ENCODE results near the gene LYAR. TPM values are rescaled to one million over a fixed set of nuclear protein-coding genes. Genes with fewer than 3 reads are reported as not detected.
"Not testable (repeated sequence)": the region's sequence is repeated elsewhere in the genome, so short reads cannot be mapped to it uniquely, and the experiment has no call there.

The LYAR gene
- total RNA-seq, 4 donors from 2014 or later = 13.7 to 21.3 (median 17.2) TPM

DNA sequence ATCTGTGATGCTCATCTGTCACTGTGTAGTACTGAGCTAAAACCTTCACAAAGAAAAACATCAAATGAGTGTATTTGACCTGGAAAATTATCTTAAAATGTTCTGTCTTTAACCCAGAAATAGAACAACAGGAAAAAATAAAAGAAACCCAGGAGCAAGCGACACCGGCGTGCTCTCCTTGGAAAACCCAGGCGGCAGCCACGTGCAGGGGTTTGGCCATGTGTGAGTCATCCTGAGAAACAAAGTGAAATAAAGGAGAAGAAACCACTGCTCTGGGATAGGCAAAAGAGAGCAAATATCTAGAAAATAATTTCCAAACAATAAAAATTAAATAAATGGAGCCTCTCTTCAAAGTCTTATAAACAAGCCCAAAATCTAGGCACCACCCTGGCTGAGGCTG lies 22.0 kb downstream of the LYAR start:
- TF ChIP-seq EP300 (IDR thresholded peaks at IDR 0.05) (no peak), POLR2AphosphoS5 (IDR thresholded peaks at IDR 0.05) (no peak), POLR2A (IDR thresholded peaks at IDR 0.05) (no peak)
- TF ChIP-seq, protein P1, sequence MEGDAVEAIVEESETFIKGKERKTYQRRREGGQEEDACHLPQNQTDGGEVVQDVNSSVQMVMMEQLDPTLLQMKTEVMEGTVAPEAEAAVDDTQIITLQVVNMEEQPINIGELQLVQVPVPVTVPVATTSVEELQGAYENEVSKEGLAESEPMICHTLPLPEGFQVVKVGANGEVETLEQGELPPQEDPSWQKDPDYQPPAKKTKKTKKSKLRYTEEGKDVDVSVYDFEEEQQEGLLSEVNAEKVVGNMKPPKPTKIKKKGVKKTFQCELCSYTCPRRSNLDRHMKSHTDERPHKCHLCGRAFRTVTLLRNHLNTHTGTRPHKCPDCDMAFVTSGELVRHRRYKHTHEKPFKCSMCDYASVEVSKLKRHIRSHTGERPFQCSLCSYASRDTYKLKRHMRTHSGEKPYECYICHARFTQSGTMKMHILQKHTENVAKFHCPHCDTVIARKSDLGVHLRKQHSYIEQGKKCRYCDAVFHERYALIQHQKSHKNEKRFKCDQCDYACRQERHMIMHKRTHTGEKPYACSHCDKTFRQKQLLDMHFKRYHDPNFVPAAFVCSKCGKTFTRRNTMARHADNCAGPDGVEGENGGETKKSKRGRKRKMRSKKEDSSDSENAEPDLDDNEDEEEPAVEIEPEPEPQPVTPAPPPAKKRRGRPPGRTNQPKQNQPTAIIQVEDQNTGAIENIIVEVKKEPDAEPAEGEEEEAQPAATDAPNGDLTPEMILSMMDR (IDR thresholded peaks at IDR 0.05) = no peak
- Histone ChIP-seq H3K27me3 (no peaks in the 10 kb centered on the region), H3K36me3 (peaks cover 0 to 63% of the 10 kb centered on the region in 2 donors), H3K4me1 (no peaks in the 10 kb centered on the region), H3K27ac (no peak overlapping the region), H3K9me3 (no peaks in the 10 kb centered on the region), H3K4me3 (no peak overlapping the region)
- WGBS, 2 donors (ENCODE audit: low coverage in 1 of 2) = 77% methylated on average over 5 of the region's 5 CpGs; no CpG with 5 or more reads in 1 of the 2 donors
- ATAC-seq = no peak

GRCh38 chr4:4260185-4260751 lies 29.7 kb downstream of the LYAR start:
- peaks cover 0 to 8% (median 0%) of the 10 kb centered on the region in 3 donors for H3K4me1 ChIP-seq
- H3K9me3 ChIP-seq = no peaks in the 10 kb centered on the region
- H3K27ac ChIP-seq = no peak overlapping the region
- peaks cover 5% of the 10 kb centered on the region for H3K27me3 ChIP-seq
- no peaks in the 10 kb centered on the region for H3K36me3 ChIP-seq
- WGBS, 2 donors (ENCODE audit: low coverage in 1 of 2) = 54 to 57% methylated on average over 3 to 4 of the region's 6 CpGs
- ATAC-seq = no peak
- H3K4me3 ChIP-seq = no peak overlapping the region
- TF ChIP-seq, protein P1 (IDR thresholded peaks at IDR 0.05) = peak in 2 of 4 experiments; percentile 7 to 17
- no peak for TF ChIP-seq EP300 (IDR thresholded peaks at IDR 0.05)

GRCh38 chr4:4259484-4260100 lies 30.4 kb downstream of the LYAR start:
- H3K4me3 ChIP-seq = no peak overlapping the region
- H3K27me3 ChIP-seq = peaks cover 12% of the 10 kb centered on the region
- no peaks in the 10 kb centered on the region for H3K9me3 ChIP-seq
- TF ChIP-seq, protein P1 (IDR thresholded peaks at IDR 0.05) = no peak
- TF ChIP-seq POLR2AphosphoS5 (IDR thresholded peaks at IDR 0.05) (no peak), EP300 (IDR thresholded peaks at IDR 0.05) (no peak), POLR2A (IDR thresholded peaks at IDR 0.05) (no peak)
- no peak for ATAC-seq
- WGBS, 2 donors (ENCODE audit: low coverage in 1 of 2) = 32 to 50% methylated on average over 5 to 8 of the region's 9 CpGs
- H3K36me3 ChIP-seq = no peaks in the 10 kb centered on the region
- no peak overlapping the region for H3K27ac ChIP-seq
- H3K4me1 ChIP-seq = peaks cover 0 to 8% (median 0%) of the 10 kb centered on the region in 3 donors

DNA sequence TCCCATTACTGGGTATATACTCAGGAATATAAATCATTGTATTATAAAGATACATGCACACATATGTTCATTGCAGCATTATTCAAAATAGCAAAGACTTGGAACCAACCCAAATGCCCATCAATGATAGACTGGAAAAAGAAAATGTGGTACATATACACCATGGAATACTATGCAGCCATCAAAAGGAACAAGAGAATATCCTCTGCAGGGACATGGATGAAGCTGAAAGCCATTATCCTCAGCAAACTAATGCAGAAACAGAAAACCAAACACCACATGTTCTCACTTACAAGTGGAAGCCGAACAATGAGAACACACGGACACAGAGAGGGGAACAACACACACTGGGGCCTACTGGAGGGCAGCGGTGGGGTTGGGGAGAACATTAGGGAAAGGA lies 32.2 kb downstream of the LYAR start:
- H3K27ac ChIP-seq, H3K4me1 ChIP-seq, H3K9me3 ChIP-seq, H3K36me3 ChIP-seq, H3K4me3 ChIP-seq, ATAC-seq: not testable (repeated sequence)
- peaks cover 16% of the 10 kb centered on the region for H3K27me3 ChIP-seq
- 86 to 95% methylated on average over 2 to 3 of the region's 3 CpGs for WGBS, 2 donors (ENCODE audit: low coverage in 1 of 2)

- peaks cover 16% of the 10 kb centered on the region for H3K27me3 ChIP-seq
- 69 to 72% methylated on average over 5 to 6 of the region's 10 CpGs for WGBS, 2 donors (ENCODE audit: low coverage in 1 of 2)
- TF ChIP-seq POLR2AphosphoS5 (IDR thresholded peaks at IDR 0.05) (no peak), POLR2A (IDR thresholded peaks at IDR 0.05) (no peak), EP300 (IDR thresholded peaks at IDR 0.05) (no peak)
- TF ChIP-seq, protein P1 (IDR thresholded peaks at IDR 0.05) = no peak
- no peak overlapping the region for H3K4me3 ChIP-seq
- peaks cover 0 to 8% (median 0%) of the 10 kb centered on the region in 3 donors for H3K4me1 ChIP-seq
- peak; percentile 72 for ATAC-seq
- no peak overlapping the region for H3K27ac ChIP-seq
- no peaks in the 10 kb centered on the region for H3K9me3 ChIP-seq
- H3K36me3 ChIP-seq = no peaks in the 10 kb centered on the region
Measured at GRCh38 chr4:4256799-4257198, 33.2 kb downstream of the LYAR start.
